NOMO-1 treated with dmso at 0.1 percent for 144 hours (cell line): Measurements from ENCODE around the gene DTX4.

Experiments used
- DNase-seq: peaks from one replicate; lab custom pipeline; 2025; ENCODE audit not compliant: unreplicated experiment; lab: John Stamatoyannopoulos, UW

Gene DTX4

DNA sequence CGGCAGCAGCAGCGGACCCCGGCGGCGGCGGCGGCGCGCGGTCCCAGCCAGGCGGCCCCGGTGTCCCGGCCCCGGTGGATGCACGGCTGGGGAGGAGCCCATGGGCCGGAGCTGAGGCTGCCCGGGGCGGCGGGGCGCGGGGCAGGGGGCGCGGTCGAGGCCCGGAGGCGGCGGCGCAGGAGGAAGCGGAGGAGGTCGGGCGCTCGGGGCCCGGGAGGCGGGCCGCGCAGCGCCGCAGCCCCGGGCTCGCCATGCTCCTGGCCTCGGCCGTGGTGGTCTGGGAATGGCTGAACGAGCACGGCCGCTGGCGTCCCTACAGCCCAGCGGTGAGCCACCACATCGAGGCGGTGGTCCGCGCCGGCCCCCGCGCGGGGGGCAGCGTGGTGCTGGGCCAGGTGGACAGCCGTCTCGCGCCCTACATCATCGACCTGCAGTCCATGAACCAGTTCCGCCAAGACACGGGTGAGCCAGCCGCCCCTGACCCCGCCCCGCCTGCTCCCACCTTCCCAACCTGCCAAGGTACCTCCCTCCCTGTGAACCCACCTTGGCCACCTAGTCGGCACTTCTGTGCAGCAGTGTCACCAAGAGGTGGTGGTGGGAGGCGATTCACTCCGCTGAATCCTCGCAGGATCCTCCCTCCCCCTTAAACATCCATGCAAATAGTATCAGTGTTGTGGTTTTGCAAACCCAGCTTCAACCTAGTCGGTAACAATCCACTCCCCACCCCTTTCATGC, 580 bp downstream of the DTX4 start:
- no peak for DNase-seq

- no peak for DNase-seq
Observed at GRCh38 chr11:59173080-59173963, 1.4 kb downstream of the DTX4 start.

DNA sequence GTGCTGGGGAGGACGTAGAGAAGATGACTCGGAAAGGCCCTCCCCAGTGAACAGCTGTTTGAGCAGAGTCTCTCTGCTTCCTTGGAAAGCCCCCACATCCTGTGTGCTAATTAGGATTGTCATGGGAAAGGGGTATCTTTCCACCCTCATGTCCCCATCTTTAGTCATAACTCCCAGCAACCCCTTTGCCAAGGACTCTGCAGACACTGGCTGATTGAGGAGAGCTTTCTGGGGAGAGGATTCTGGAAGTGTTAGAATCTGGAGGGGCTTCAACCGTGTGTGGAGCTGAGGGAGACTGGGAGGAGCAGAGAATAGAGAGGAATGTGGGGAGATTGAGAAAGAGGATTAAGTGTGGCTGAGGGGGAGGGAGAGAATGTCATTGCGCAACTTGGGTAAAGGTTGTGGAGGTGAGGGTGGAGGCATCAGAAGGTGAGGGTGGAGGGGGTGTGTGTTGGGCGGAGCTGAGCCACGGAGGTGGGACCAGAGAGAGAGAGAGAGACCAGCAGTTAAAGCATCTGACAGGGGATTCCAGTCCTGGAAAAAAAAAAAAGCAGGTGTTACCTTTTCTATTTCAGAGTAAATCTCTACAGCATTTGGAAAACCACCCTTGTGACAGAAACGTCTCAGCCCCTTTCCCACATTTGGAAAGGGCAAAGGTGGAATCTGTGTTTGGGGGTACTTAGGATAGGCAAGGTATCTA, 2.2 kb downstream of the DTX4 start:
- no peak for DNase-seq

DNA sequence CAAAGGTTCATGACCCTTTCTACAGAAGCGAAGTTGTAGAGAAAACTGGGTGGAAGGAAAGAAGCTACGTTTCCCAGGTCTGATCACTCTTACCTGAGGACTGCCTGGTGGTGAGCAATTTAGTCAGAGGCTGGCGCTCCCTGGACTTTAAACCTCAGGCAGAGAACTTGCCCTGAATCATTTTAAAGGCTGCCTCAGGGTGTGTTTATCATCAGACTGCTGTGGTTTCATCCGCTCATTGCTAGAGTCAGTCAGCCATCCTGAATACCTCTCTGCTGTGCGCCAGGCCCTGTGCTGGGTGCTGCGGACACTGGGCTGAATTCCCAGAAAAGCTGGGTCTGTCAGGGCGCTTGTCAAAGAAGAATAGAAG, 2.7 kb downstream of the DTX4 start:
- no peak for DNase-seq

DNA sequence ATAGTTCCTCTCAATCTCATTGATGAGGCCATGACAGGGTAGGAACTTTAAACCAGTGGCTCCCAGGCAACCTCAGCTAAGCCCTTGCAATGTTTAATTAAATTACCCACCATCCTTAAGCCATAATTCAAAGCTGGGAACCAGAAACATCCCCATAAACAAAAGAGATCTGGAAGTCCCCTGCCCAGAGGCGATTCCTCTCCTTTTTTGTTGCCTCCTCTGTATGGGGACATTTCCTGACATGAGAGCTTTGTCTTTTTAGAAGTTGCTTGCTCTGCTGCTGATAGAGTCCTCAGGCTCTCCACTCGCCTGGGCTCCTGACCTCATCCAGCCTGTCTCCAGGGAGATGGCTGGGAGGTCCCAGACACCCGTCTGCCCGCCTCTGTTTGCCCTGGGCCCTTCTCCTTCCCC, 3.2 kb downstream of the DTX4 start:
- DNase-seq, result no peak

DNA sequence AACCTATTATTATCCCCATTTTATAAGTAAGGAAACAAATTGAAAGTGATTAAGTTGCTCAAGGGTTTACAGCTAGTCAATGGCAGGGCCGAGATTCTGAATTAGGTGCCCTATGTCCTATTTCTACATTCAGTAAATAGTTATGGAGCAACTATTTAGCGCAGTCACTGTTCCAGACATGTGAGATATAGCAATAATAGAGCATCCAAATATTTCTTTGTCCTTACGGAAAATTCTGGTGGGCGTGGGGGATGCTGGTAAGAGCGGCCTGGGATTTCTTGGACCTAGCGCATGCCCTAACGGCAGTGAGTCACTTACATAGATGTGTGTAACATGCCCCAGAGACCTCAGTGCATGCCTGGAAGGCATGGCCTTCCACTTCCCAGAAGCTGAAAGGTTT, 4.4 kb downstream of the DTX4 start:
- no peak for DNase-seq

- DNase-seq, result no peak
Observed at GRCh38 chr11:59178402-59178801, 6.5 kb downstream of the DTX4 start.

- DNase-seq, result no peak
Observed at GRCh38 chr11:59179121-59179520, 7.2 kb downstream of the DTX4 start.

DNA sequence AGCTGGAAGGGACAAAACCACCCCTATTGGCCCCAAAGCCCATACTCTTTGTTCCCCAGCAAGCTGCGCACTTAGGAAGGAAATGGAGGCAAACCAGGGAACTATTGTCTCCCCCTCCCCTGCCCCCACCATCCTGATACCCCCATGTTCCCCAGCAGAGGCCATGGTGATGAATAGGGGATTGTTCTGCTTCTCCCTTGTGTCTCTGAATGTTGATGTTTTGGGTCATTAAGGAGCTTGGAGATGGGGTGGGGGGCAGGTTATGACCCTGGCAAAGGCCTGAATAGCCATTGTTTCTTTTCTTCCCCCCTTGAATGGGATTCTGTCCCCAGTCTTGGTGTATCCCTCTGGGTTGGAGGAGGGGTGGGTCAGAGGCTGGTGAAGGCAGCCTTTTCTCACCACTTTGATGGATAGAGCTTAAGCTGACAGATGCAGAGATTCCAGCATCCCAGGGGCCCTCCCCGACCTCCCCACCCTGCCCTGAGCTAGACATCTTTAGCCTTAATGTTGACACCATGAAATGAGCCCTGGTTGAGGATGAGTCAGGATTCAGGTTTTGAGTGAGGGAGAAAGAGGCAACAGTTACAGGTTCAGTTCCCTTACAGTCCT, 8.3 kb downstream of the DTX4 start:
- DNase-seq, result no peak

DNA sequence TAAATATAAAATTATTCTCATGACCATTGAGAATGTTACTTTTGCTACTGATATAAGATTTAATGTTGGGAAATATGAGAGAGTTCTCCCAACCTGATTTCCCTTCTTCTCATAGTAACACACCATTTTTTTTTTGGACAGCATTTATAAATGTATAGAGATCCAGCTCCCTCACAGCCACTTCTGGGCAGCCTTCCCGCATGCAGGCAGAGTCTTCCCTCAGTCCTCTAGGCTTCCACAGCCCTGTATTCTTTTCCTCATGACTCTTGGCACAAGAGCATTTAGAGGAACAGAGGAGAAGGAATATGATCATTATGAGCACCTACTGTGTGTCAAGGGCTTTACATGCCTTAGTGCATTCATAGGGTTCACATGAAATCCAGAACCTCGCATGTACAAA, 9.0 kb downstream of the DTX4 start:
- no peak for DNase-seq

DNA sequence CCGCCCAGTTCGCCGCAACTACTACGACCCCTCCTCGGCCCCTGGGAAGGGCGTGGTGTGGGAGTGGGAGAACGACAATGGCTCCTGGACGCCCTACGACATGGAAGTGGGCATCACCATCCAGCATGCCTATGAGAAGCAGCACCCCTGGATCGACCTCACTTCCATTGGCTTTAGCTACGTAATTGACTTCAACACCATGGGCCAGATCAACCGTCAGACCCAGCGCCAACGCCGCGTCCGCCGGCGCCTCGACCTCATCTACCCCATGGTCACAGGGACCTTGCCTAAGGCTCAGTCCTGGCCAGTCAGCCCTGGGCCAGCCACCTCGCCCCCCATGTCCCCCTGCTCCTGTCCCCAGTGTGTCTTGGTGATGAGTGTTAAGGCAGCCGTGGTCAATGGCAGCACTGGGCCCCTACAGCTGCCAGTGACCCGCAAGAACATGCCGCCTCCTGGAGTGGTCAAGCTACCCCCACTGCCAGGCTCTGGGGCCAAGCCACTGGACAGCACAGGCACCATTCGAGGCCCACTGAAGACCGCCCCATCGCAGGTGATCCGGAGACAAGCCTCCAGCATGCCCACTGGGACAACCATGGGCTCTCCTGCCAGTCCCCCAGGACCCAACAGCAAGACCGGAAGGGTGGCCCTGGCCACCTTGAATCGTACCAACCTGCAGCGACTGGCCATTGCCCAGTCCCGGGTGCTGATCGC, 10.0 kb downstream of the DTX4 start:
- DNase-seq, result no peak

DNA sequence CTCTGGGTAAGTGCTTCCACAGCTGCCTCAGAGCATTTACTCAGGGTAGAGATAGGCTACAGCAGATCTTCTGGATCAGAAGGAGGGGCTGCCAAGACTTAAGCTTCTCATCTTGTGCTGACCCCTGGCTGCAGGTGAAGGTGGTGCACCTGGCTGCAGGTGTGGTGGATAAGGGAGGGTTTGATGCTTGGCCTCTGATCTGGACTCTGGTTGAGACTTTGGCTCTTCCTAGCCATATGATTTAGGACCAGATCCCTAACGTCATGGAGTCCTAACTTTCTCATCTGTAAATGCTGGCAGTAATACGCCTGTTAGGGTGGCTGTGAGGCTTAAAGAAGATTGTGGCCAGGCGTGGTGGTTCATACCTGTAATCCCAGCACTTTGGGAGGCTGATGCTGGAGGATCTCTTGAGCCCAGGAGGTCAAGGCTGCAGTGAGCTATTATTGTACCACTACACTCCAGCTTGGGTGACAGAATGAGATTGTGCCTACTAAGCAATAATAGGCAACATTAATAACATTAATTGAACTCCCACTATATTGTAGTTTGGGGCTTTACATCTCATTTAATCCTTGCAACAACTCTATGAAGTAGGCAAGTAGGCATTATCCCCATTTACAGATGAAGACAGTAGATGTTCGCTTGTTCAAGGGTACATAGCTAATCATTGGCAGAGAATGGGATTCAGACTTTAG, 10.7 kb downstream of the DTX4 start:
- DNase-seq, result no peak

- DNase-seq, result no peak
Observed at GRCh38 chr11:59183771-59184170, 11.8 kb downstream of the DTX4 start.

DNA sequence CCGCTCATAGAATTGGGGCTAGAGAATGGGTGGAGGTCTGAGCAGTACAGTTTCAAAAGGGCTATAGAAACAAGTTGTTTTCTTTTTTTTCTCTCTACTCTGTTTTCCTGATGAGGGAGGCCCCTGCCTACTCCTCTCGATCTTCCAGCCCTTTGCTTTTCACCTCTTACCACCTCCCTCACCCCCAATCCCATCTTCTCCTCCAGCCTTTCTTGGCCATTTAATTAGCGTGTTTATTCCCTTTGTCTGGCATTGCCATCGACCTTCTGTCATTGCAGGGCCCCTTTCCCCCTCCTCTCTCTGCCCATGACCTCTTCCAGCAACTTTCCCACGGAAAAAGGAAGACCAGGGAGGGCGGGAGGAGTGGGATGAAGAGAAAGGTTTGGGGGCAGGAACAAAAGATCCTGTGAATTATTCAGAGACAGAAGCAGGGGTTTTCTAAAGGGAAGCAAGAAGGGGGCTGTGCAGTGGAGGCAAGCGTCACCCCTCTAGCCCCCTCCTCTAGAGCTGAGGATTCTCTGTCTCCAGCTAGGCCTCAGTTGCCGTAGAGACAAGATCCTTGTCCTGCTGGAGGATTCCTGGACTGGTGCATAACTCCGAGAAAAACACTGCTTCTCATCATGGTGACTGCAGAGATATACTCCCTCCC, 12.9 kb downstream of the DTX4 start:
- no peak for DNase-seq

DNA sequence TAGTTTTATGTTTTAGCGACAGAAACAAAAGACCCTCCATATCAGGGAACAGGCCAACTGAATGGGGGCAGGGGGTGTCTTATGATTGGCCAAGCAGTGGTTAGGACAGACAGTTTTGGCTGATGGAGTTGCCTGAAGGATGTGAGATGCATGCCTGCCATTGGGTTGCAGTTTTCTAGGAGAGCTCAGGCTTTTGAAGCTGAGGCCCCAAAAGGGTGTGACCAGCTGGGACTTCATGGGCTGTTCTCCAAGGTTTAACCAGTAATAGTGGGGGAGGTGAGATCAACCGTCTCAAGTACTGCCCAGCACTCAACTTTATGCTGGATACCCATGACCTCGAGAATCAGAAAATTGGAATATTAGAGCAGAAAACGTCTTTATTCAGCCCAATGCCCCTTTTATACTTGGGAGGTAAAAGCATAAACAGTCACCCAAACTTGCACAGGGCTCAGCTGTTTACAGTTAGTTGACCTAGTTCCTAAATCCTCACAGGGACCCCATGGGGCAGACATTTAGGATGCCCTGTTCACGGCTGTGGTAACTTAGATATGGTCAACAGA, 13.5 kb downstream of the DTX4 start:
- DNase-seq, result no peak

GRCh38 chr11:59186130-59186594, 14.2 kb downstream of the DTX4 start:
- no peak for DNase-seq

GRCh38 chr11:59187035-59187434, 15.1 kb downstream of the DTX4 start:
- DNase-seq, result no peak

GRCh38 chr11:59187587-59187986, 15.7 kb downstream of the DTX4 start:
- DNase-seq, result no peak

GRCh38 chr11:59188954-59189353, 17.0 kb downstream of the DTX4 start:
- no peak for DNase-seq
